ENCODE measurements around the gene TMIGD3. TPM values are rescaled to one million over a fixed set of nuclear protein-coding genes. Genes with fewer than 3 reads are reported as not detected.

The TMIGD3 gene
- total and polyA plus RNA-seq, 4 experiments from 2014 or later: not detected

DNA sequence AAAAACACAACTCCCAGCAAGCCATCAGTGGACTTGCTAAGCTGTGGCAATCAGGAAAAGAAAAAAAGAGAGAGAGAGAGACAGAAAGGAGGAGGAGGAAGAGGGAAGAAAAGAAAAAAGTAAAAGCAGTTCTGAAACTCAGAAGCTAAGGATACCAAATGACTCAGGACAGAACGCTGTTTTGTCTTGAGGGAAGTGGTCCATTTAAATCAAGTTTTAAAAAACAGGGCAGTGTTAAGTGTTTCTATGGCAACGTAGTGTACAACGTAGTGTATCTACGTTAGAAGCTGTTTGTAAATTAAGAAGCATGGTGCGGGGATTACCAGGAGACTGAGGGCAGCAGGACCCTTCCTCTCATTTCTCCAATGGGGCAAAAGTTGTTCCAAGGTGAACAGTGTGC, 5.8 kb downstream of the TMIGD3 start:
- Mint-ChIP-seq H3K4me3 (peak overlapping the region in 1 of 8 donors; percentile 33), H3K36me3 (peaks cover 1 to 4% of the 10 kb centered on the region in 2 donors), H3K4me1 (peaks cover 13 to 40% (median 27%) of the 10 kb centered on the region in 4 donors), H3K27me3 (no peaks in the 10 kb centered on the region), H3K27ac (peak overlapping the region in 3 of 7 donors; percentile 23 to 66 (median 60)), H3K9me3 (peaks cover 0 to 17% (median 9%) of the 10 kb centered on the region in 8 donors)
- H3K36me3 ChIP-seq (ENCODE audit: insufficient read depth, low read length): no peaks in the 10 kb centered on the region
- CTCF ChIA-PET (ENCODE audit: partially characterized antibody): interaction anchor here (0.7 to 4.9 kb wide), 9 partner anchors 9 to 988 kb away, joined by 3 to 43 read pairs (median 3); no protein-coding TSS in a partner anchor
- no peaks in the 10 kb centered on the region for H3K27me3 ChIP-seq (ENCODE audit: insufficient read depth, low read length)
- H3K4me1 ChIP-seq (ENCODE audit: insufficient read depth, low read length): peaks cover 13% of the 10 kb centered on the region
- POLR2A ChIA-PET (ENCODE audit: partially characterized antibody): interaction anchor here (0.5 to 5.3 kb wide), 3 partner anchors 10 to 127 kb away, joined by 3 to 19 read pairs (median 4); no protein-coding TSS in a partner anchor
- intact Hi-C loops (cut with micrococcal nuclease): no loop called here
- H3K9me3 ChIP-seq (ENCODE audit: control insufficient read depth in 1 of 2, low read length in 2 of 2): no peaks in the 10 kb centered on the region
- no peak overlapping the region for H3K27ac ChIP-seq (ENCODE audit: low read depth, low read length)
- H3K4me3 ChIP-seq (ENCODE audit: low read length in 2 of 2): no peak overlapping the region
- DNase-seq: no peak

DNA sequence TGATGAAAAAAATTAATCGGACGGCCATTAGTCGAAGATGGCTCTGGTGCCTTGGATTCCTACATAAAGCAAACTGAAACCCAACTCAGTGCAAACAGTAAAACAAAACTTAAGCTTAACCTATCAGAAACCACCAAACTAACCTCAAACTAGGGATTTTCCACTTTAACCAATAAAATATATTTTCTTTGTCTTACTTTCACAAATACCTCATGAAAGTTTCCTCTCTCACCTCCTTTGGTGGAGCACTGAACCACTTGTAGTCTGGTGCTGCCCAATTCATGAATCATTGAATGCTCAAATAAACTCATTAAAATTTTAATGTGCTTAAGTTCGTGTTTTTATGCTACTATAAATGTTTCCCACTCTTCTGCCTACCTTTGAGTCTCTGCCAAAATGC, 7.0 kb downstream of the TMIGD3 start:
- Mint-ChIP-seq H3K4me3 (no peak overlapping the region), H3K36me3 (peaks cover 1 to 4% of the 10 kb centered on the region in 2 donors), H3K4me1 (peaks cover 11 to 35% (median 21%) of the 10 kb centered on the region in 4 donors), H3K27me3 (no peaks in the 10 kb centered on the region), H3K27ac (peak overlapping the region in 1 of 7 donors; percentile 48), H3K9me3 (peaks cover 0 to 17% (median 9%) of the 10 kb centered on the region in 8 donors)
- H3K4me1 ChIP-seq (ENCODE audit: insufficient read depth, low read length): peaks cover 8% of the 10 kb centered on the region
- H3K27me3 ChIP-seq (ENCODE audit: insufficient read depth, low read length): no peaks in the 10 kb centered on the region
- intact Hi-C loops (cut with micrococcal nuclease): no loop called here
- no peak overlapping the region for H3K4me3 ChIP-seq (ENCODE audit: low read length in 2 of 2)
- H3K27ac ChIP-seq (ENCODE audit: low read depth, low read length): no peak overlapping the region
- CTCF ChIA-PET (ENCODE audit: partially characterized antibody): interaction anchor here (1.4 to 4.9 kb wide), 4 partner anchors 7 to 18 kb away, joined by 3 to 43 read pairs (median 16); no protein-coding TSS in a partner anchor
- H3K9me3 ChIP-seq (ENCODE audit: control insufficient read depth in 1 of 2, low read length in 2 of 2): no peaks in the 10 kb centered on the region
- DNase-seq: peak in 1 of 5 donors; percentile 33
- POLR2A ChIA-PET (ENCODE audit: partially characterized antibody): interaction anchor here (0.6 to 5.3 kb wide), 5 partner anchors 11 to 100 kb away, joined by 3 to 19 read pairs (median 3); no protein-coding TSS in a partner anchor
- no peaks in the 10 kb centered on the region for H3K36me3 ChIP-seq (ENCODE audit: insufficient read depth, low read length)

DNA sequence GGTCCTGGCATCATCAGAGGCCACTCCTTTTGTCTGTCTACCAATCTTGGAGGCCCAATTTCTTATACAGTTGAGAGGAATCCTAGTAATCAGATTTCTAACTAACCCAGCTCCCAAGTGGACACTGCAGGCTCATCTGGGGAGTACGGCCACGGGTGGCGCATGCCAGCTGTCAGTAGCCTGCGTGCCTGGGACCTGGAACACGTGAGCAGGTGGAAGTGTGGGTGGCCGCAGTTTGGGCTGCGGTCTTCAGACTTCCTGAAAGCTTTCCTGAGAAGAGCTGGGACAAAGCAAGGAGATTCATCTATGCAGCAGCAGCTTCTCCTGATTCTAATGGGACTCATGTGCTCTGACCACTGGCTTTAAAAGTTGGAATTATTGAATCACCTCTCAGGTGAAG, 12.4 kb downstream of the TMIGD3 start:
- H3K9me3 ChIP-seq (ENCODE audit: control insufficient read depth in 1 of 2, low read length in 2 of 2): no peaks in the 10 kb centered on the region
- Mint-ChIP-seq H3K4me3 (no peak overlapping the region), H3K4me1 (peaks cover 0 to 3% (median under 1%) of the 10 kb centered on the region in 4 donors), H3K27ac (no peak overlapping the region), H3K9me3 (peaks cover 0 to 9% (median 5%) of the 10 kb centered on the region in 8 donors), H3K36me3 (peaks cover 0 to 4% of the 10 kb centered on the region in 2 donors), H3K27me3 (no peaks in the 10 kb centered on the region)
- intact Hi-C loops (cut with micrococcal nuclease): no loop called here
- H3K36me3 ChIP-seq (ENCODE audit: insufficient read depth, low read length): no peaks in the 10 kb centered on the region
- no peak overlapping the region for H3K4me3 ChIP-seq (ENCODE audit: low read length in 2 of 2)
- DNase-seq: no peak
- no peaks in the 10 kb centered on the region for H3K4me1 ChIP-seq (ENCODE audit: insufficient read depth, low read length)
- no peak overlapping the region for H3K27ac ChIP-seq (ENCODE audit: low read depth, low read length)
- ChIA-PET POLR2A (ENCODE audit: partially characterized antibody) (interaction anchor here (1.2 kb wide), 1 partner anchor 17 kb away, joined by 3 read pairs; no protein-coding TSS in a partner anchor), CTCF (ENCODE audit: partially characterized antibody) (interaction anchor here (2.8 kb wide), 1 partner anchor 17 kb away, joined by 19 read pairs; no protein-coding TSS in a partner anchor)
- H3K27me3 ChIP-seq (ENCODE audit: insufficient read depth, low read length): no peaks in the 10 kb centered on the region

DNA sequence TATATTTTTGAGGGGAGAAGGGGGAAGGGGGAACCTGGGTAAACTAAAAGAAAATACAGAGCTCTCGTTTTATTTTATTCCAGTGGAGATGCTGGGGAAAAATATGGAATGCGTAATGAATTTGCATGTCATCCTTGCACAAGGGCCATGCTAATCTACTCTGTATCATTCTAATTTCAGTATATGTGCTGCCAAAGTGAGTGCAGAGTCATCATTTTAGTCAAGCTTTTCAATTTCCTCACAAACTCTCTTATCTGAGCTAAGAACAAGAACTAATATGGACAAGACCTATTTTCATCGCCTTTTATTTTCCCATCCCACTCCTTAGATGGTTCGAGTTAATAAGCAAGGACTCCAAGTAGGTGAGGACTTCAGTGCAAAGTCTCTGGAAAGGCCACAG, 13.2 kb downstream of the TMIGD3 start:
- H3K4me3 ChIP-seq (ENCODE audit: low read length in 2 of 2): no peak overlapping the region
- H3K27ac Mint-ChIP-seq: no peak overlapping the region
- intact Hi-C loops (cut with micrococcal nuclease): no loop called here
- H3K4me1 Mint-ChIP-seq: peaks cover 0 to 3% (median 0%) of the 10 kb centered on the region in 4 donors
- no peaks in the 10 kb centered on the region for H3K27me3 ChIP-seq (ENCODE audit: insufficient read depth, low read length)
- no peaks in the 10 kb centered on the region for H3K4me1 ChIP-seq (ENCODE audit: insufficient read depth, low read length)
- CTCF ChIA-PET (ENCODE audit: partially characterized antibody): interaction anchor here (1.3 to 2.8 kb wide), 3 partner anchors 8 to 279 kb away, joined by 4 to 19 read pairs (median 5); no protein-coding TSS in a partner anchor
- POLR2A ChIA-PET (ENCODE audit: partially characterized antibody): interaction anchor here (1.0 to 1.4 kb wide), 3 partner anchors 10 to 17 kb away, joined by 3 to 4 read pairs (median 3); no protein-coding TSS in a partner anchor
- H3K36me3 Mint-ChIP-seq: no peaks in the 10 kb centered on the region
- H3K9me3 ChIP-seq (ENCODE audit: control insufficient read depth in 1 of 2, low read length in 2 of 2): no peaks in the 10 kb centered on the region
- H3K9me3 Mint-ChIP-seq: peaks cover 0 to 5% (median 1%) of the 10 kb centered on the region in 8 donors
- H3K36me3 ChIP-seq (ENCODE audit: insufficient read depth, low read length): no peaks in the 10 kb centered on the region
- no peak for DNase-seq
- no peak overlapping the region for H3K4me3 Mint-ChIP-seq
- no peak overlapping the region for H3K27ac ChIP-seq (ENCODE audit: low read depth, low read length)
- no peaks in the 10 kb centered on the region for H3K27me3 Mint-ChIP-seq

DNA sequence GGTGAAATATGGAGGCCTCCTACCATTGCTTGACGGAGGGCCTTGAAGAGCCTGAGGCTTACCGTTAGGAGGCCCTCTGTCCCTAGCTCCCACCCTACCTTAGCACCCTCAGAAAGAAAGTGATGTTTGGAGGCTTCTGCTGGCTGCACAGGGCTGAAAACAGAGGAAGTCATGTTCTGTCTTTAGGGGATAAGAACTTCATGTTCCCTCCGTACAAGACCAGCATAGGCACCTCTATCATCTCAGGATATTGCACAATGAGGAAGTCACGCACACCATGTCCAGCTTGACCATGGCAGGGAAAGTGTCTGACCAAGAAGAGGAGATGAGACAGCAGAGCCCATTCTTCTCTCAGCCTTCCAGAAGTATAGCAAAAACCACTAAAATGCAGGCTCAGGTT, 13.8 kb downstream of the TMIGD3 start:
- Histone ChIP-seq H3K27ac (ENCODE audit: low read depth, low read length) (no peak overlapping the region), H3K27me3 (ENCODE audit: insufficient read depth, low read length) (no peaks in the 10 kb centered on the region), H3K4me1 (ENCODE audit: insufficient read depth, low read length) (no peaks in the 10 kb centered on the region), H3K9me3 (ENCODE audit: control insufficient read depth in 1 of 2, low read length in 2 of 2) (no peaks in the 10 kb centered on the region), H3K36me3 (ENCODE audit: insufficient read depth, low read length) (no peaks in the 10 kb centered on the region), H3K4me3 (ENCODE audit: low read length in 2 of 2) (no peak overlapping the region)
- intact Hi-C loops (cut with micrococcal nuclease): no loop called here
- ChIA-PET POLR2A (ENCODE audit: partially characterized antibody) (interaction anchor here (1.0 to 1.4 kb wide), 3 partner anchors 11 to 18 kb away, joined by 3 to 4 read pairs (median 3); no protein-coding TSS in a partner anchor), CTCF (ENCODE audit: partially characterized antibody) (interaction anchor here (1.3 to 2.8 kb wide), 3 partner anchors 8 to 280 kb away, joined by 4 to 19 read pairs (median 5); no protein-coding TSS in a partner anchor)
- peaks cover 0 to 4% (median 2%) of the 10 kb centered on the region in 4 donors for H3K4me1 Mint-ChIP-seq
- H3K27ac Mint-ChIP-seq: no peak overlapping the region
- H3K4me3 Mint-ChIP-seq: no peak overlapping the region
- H3K9me3 Mint-ChIP-seq: peaks cover 0 to 2% (median 0%) of the 10 kb centered on the region in 8 donors
- no peaks in the 10 kb centered on the region for H3K36me3 Mint-ChIP-seq
- H3K27me3 Mint-ChIP-seq: no peaks in the 10 kb centered on the region
- DNase-seq: no peak

DNA sequence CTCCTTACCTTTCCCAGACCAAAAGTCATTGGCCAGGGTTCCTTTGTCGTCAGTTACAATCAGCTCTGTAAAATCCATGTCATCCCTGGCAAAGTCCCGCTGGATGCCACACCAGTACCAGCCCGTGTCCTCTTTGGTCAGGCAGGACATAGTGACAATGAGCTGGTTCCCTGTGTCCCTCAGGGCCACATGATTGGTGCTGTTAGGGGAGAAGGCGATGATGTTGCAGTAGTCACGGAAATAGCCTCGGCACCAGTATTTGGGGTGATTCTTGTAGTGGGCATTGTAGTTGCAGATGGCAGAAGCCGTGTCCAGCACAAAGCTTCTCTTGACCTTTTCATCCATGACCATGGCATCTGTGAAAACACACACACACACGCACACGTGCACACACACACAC, 14.8 kb downstream of the TMIGD3 start:
- no peaks in the 10 kb centered on the region for H3K4me1 ChIP-seq (ENCODE audit: insufficient read depth, low read length)
- H3K4me1 Mint-ChIP-seq: peaks cover 0 to 6% (median 2%) of the 10 kb centered on the region in 4 donors
- no peaks in the 10 kb centered on the region for H3K27me3 ChIP-seq (ENCODE audit: insufficient read depth, low read length)
- H3K4me3 Mint-ChIP-seq: no peak overlapping the region
- H3K36me3 Mint-ChIP-seq: no peaks in the 10 kb centered on the region
- DNase-seq: no peak
- CTCF ChIA-PET (ENCODE audit: partially characterized antibody): interaction anchor here (0.7 to 2.8 kb wide), 2 partner anchors 8 to 19 kb away, joined by 3 to 19 read pairs; no protein-coding TSS in a partner anchor
- no peak overlapping the region for H3K27ac ChIP-seq (ENCODE audit: low read depth, low read length)
- H3K9me3 ChIP-seq (ENCODE audit: control insufficient read depth in 1 of 2, low read length in 2 of 2): no peaks in the 10 kb centered on the region
- no peak overlapping the region for H3K4me3 ChIP-seq (ENCODE audit: low read length in 2 of 2)
- no peaks in the 10 kb centered on the region for H3K9me3 Mint-ChIP-seq
- H3K36me3 ChIP-seq (ENCODE audit: insufficient read depth, low read length): no peaks in the 10 kb centered on the region
- no peak overlapping the region for H3K27ac Mint-ChIP-seq
- no peaks in the 10 kb centered on the region for H3K27me3 Mint-ChIP-seq
- POLR2A ChIA-PET (ENCODE audit: partially characterized antibody): interaction anchor here (1.3 kb wide), 1 partner anchor 17 kb away, joined by 3 read pairs; no protein-coding TSS in a partner anchor
- intact Hi-C loops (cut with micrococcal nuclease): no loop called here

DNA sequence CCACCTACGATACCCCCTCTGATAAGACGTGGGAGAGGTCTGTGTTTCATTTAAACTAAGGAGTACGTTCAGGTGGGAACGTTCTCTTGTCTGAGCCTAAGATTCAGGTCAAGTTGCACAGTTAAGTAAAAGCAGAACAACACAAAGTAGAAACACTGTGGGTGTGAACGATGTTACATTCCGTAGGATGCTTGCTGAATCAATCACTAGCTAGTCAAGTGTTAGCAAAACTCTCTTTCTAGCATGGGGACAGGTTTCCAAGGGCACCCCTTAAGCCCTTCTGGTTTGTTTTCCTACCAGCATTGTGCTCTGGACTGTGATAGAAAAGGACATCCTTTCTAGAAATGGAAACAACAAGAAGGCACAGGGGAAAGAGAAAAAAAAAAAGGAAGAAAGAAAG, 16.3 kb downstream of the TMIGD3 start:
- H3K4me1 ChIP-seq (ENCODE audit: insufficient read depth, low read length): no peaks in the 10 kb centered on the region
- Mint-ChIP-seq H3K4me3 (no peak overlapping the region), H3K27ac (no peak overlapping the region), H3K36me3 (no peaks in the 10 kb centered on the region), H3K27me3 (no peaks in the 10 kb centered on the region), H3K9me3 (no peaks in the 10 kb centered on the region), H3K4me1 (peaks cover 3 to 16% (median 11%) of the 10 kb centered on the region in 4 donors)
- no peaks in the 10 kb centered on the region for H3K36me3 ChIP-seq (ENCODE audit: insufficient read depth, low read length)
- intact Hi-C loops (cut with micrococcal nuclease): no loop called here
- POLR2A ChIA-PET (ENCODE audit: partially characterized antibody): interaction anchor here (1.1 to 1.3 kb wide), 2 partner anchors 16 to 21 kb away, joined by 3 to 4 read pairs; partner anchors contain the start of genes ADORA3 and TMIGD3
- CTCF ChIA-PET (ENCODE audit: partially characterized antibody): interaction anchor here (4.7 kb wide), 1 partner anchor 20 kb away, joined by 17 read pairs; no protein-coding TSS in a partner anchor
- no peaks in the 10 kb centered on the region for H3K9me3 ChIP-seq (ENCODE audit: control insufficient read depth in 1 of 2, low read length in 2 of 2)
- H3K27ac ChIP-seq (ENCODE audit: low read depth, low read length): no peak overlapping the region
- no peak overlapping the region for H3K4me3 ChIP-seq (ENCODE audit: low read length in 2 of 2)
- H3K27me3 ChIP-seq (ENCODE audit: insufficient read depth, low read length): no peaks in the 10 kb centered on the region
- no peak for DNase-seq
